ENCODE data around the gene SEPTIN5.

Gene SEPTIN5

DNA sequence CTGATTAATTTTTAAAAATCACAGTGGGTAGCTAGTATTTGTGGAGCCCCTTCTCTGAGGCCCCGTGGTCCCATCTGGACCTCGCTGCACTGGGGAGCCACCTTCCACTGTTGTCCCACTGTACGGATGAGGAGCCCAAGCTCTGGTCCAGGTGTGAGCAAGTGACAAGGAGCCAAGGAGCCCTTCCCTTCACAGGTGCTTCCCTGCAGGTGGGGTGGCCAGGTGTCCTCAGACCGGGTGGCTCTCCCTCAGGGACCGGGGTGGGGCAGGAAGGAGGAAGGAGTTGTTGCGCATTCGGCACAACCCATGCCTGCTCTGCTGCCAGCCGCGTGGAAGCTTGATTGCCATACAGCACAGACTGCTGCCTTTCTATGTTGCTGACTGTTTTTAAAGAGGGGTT, 10.4 kb upstream of the SEPTIN5 start:
- Histone ChIP-seq H3K4me3 (no peak overlapping the region), H3K27ac (no peak overlapping the region)

DNA sequence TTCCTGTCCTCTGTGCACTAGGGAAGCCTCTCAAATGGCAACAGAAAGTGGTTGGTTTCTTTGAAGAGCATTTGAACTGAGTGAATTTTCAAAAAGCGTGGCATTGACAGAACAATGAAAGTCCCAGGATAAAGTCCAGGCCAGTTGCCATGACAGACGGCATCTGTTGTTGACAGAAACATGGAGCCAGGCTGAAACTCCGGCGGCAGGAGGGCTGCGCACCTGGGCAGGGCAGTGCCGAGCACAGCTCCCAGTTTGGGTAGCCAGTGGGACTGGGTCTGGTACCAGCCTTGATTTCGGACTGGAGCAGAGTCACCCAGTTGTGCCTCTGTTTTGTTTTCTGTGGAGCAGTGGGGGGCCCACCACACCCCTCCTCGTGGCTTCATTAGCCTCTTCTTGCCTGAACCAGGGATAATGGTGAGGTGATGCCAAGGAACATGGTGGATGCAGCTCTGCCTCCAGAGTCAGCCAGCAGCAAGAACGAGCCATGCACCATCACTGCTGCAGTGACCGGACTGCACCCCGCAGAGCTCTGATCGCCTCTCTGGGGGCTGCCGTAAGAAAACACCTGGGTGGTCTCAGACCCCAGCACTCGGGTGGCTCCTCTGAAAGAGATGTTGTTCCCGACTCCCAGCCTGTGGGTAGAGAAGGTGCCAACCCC, 9.8 kb upstream of the SEPTIN5 start:
- H3K4me3 ChIP-seq: no peak overlapping the region
- H3K27ac ChIP-seq: no peak overlapping the region

DNA sequence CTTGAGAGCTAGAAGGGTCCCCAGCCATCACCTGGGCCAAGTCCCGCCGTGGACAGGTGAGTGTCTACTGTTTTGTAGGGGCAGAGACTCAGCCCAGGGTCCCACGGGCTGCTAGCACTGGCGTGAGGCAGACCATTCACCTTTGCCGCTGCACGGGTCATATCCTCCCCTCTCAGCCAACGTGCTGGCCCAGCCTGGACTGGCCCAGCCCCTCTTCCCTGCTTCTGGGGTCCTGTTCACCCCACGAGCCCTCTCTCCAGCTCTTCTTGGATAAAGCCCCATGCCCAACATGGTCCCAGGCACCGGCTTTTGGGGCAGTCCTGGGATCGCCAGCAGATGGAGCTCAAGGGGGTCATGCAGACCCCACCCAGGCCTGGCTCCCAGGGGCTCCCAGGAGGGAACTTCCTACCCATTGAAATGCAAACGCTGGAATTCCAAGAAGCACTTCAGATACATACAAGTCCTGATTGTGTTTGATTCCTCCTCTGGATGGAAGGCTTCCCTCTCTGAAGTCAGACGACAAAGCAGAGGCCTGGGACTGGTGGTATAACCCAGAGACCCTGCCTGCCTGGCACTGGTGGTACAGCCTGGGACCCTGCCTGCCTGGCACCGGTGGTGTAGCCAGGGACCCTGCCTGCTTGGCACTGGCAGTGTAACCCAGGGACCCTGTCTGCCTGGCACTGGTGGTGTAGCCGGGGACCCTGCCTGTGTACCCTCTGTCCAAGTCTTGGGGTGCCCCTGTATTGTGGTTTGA, 8.9 kb upstream of the SEPTIN5 start:
- Histone ChIP-seq H3K27ac (no peak overlapping the region), H3K4me3 (no peak overlapping the region)

- no peak overlapping the region for H3K4me3 ChIP-seq
- no peak overlapping the region for H3K27ac ChIP-seq
Observed at GRCh38 chr22:19706661-19707151, 7.6 kb upstream of the SEPTIN5 start.

GRCh38 chr22:19707347-19708290, 6.7 kb upstream of the SEPTIN5 start:
- Histone ChIP-seq H3K4me3 (no peak overlapping the region), H3K27ac (no peak overlapping the region)

DNA sequence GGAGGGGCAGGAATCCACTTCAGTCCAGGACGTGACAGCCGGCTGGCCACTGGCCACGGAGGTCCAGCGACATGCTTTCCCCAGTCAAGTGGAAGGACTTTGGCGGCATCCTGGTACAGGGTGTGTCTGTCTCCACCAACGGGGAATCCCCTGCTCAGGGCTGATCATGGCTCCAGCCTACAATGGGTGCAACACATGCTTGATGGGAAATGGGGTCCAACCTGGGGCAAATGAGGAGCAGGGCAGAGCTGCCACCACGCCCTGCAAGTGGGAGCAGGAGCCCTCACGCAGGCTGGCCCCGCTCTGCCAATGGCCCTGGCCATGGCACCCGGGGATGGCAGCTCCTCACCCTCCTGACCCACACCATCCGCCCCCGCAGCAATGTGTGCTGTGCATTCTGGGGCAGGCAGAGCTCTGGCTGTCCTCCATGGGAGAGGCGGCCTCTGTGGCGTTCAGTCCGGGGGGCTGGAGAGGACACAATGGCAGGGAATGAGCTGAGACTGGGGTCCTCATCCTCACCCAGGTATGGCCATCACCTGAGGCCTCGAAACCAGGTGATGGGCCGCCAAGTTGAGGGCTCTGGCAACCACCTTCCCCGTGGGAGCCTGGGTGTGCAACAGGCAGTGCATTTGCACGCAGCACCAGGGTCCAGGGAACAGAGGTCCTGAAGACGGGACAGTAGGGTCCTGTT, 5.8 kb upstream of the SEPTIN5 start:
- H3K27ac ChIP-seq: peak overlapping the region in 1 of 21 experiments; percentile 42
- H3K4me3 ChIP-seq: no peak overlapping the region

DNA sequence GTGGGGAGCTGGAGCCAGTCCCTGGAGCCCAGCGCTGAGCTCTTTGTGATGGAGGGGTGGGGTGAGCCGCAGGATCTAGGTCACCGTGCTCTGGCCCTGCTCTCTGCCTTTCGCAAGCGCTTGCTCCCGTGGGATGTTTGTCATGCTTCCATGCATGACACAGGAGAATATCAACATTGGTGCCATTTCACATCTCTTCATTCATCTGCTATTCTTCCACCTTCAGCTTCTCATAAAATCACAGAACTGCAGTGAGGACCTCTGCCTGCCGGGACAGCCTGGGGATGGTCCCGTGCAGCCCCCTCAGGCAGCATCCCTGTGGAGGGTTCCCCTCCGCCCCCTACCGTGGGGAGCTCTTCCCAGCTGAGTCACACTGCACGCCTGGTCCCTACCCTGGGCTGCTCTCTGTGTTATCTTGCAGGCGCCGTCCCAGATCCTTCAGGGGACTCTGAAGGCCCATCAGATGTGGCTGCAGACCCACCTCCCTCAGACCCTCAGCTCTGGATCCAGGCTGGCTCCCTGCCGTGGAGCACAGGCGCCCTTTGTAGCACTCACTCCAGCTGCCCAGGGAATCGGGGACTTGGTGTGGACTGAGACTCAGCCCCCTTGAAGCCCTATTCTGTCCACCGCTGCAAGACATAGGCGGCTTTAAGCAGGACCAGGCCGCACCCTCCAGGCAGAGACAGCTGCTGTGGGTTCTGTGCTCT, 5.1 kb upstream of the SEPTIN5 start:
- Histone ChIP-seq H3K27ac (peak overlapping the region in 2 of 21 experiments; percentile 1 to 51), H3K4me3 (no peak overlapping the region)

DNA sequence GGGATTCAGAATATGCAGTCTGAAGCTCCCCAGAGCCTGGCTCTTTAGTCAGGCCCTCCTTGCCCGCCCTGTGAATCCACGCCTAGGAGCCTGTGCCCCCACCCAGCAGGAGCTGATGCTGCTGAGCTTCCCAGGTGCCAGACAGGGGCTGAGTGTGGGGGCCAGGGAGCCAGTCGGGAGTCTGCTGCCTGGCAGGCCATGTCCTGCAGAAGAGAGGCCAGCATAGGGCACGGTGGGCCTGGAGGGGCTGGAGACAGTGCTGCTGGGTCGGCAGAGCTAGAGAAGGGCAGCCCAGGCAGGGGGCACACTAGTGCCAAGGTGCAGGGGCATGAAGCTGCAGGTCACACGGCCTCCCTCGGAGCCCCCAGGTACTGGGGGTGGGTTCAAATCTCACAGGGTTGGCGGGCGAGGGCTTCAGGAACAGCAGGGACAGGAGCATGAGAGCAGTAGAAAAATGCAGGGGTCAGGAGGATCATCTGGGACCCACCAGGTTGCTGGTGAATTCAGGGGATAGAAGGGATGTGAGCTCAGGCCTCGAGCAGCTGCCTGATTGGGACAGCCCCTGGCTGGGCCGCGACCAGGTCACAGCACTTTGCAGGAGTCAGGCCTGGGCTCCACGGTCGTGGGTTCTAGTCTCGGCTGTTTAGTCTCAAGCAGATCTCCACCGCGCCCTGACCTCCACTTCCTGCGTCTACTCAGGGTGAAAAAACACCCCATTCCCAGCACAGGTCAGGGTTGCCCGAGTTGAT, 4.1 kb upstream of the SEPTIN5 start:
- Histone ChIP-seq H3K27ac (peak overlapping the region in 3 of 21 experiments; percentile 0 to 51 (median 33)), H3K4me3 (no peak overlapping the region)

DNA sequence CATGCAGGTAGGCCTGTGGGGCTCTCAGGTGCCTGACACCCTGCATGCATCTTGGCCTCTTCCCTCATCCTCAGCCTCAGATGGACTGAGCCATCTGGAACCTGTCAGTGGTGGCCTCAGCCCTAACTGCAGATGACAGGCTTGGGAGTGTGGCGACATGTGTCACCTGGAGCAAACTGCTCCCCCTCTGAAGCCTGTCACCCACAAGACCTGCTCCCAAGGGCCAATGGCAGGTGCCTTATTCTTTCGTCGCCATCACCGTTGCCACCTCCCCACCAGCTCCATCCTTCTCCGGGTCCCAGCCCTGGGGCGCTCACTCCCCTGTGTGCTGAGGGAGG, 3.6 kb upstream of the SEPTIN5 start:
- H3K27ac ChIP-seq: no peak overlapping the region
- no peak overlapping the region for H3K4me3 ChIP-seq

DNA sequence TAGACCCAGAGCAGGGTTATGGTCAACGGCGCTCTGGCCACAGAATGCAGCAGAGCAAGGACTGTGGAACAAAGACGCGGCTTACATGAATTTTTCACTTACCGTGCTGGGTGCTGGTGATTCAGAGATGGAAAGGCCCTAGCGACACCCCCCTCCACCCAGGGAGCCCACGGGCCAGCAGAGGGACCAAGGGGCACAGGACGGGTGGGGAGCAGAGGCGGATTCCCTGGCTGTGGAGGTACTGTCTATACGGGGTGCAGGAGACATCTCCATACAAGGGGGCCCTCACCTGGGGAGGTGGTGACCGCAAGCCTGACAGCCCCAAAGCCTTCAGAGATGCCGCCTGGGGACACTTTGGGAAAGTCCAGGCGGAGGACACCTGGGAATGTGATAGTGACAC, 1.1 kb upstream of the SEPTIN5 start:
- Histone ChIP-seq H3K27ac (no peak overlapping the region), H3K4me3 (no peak overlapping the region)

DNA sequence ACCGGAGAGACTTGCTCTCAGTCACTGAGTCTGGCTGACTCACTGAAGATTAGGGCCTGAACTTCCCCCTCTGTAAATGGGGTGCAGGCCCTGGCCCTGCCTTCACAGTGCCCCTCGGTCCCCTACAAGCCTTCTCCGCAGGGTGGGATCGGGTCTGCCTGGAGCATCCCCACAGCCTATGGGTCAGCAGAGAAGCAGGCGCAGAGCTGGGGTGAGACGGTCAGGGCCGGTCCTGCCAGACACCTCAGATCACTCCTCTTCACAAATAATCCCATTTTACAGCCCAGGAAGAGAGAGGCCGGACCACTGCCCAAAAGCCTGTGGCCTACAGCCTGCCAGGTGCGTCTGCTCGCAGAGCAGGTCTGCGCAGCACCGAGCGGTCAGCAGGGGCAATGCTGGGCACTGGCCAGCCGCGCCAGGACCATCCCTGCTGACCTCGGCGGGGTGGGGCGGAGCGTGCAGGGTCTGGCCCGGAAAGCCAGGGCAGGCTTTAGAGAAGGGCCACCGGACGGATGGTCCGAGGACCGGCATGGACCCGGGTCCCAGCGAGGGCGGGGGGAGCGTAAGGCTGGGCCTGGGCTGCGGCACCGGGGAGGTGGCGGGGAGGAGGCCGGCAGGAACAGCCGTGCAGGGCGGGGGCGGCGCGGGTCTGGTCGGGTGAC, 522 bp upstream of the SEPTIN5 start:
- H3K4me3 ChIP-seq: peak overlapping the region; percentile 23 to 72 (median 58)
- peak overlapping the region in 6 of 21 experiments; percentile 19 to 77 (median 46) for H3K27ac ChIP-seq

DNA sequence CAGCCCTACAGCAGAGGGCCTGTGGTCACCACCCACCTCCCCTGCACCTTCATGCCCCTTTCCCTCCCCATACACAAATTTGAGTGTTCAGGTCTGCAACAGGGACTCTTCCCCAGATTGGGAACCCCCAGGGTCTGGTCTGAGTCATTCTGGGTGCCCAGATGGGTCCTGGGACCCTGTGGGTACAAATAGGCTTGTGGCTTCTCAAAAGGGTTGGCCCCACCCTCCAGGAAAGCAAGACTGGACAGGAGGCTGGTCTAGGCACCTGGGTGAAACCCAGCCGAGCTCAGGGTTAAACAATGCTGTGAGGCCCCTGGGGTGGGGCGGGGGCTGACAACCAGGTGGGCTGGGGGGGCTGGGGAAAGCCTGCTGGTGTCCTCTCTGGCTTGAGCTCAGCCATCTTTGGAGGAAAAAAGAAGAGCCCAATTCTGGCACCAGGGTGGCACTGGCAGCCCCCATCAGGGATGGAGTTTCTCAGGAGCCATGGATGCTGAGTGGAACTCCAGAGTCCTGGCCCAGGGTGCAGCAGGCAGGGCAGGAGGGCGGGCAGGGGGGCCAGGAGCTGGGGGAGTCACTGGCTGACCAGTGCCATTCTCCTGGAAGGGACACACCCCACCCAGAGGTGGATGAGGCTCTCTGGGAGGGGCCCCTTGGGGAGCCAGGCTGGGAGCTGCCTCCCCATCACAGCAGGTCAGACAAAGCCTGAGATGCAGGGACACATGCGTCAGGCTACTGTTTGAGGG, 1.1 kb downstream of the SEPTIN5 start:
- peak overlapping the region; percentile 50 to 72 (median 58) for H3K4me3 ChIP-seq

GRCh38 chr22:19716041-19716828, 1.9 kb downstream of the SEPTIN5 start:
- Histone ChIP-seq H3K27ac (peak overlapping the region in 2 of 21 experiments; percentile 80 to 86), H3K4me3 (peak overlapping the region in 1 of 7 experiments; percentile 72)

More for the DNA sequence above, 1.1 kb downstream of the SEPTIN5 start:
- peak overlapping the region in 14 of 21 experiments; percentile 62 to 88 (median 71) for H3K27ac ChIP-seq

DNA sequence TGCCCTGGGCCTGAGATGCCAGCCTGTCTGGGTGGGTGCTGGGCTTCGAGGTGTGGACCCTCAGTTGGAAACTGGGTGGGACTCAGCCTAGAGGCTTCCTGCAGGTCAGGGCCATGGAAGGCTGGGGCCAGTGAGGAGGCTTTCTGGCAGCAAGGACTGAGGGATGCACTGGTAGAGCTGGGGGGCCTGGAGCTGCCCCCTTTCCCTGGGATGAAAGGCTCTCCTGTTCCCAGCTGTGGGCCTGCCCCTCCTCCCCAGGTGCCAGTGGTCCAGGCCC, 2.5 kb downstream of the SEPTIN5 start:
- Histone ChIP-seq H3K4me3 (no peak overlapping the region), H3K27ac (no peak overlapping the region)

GRCh38 chr22:19717181-19717580, 2.9 kb downstream of the SEPTIN5 start:
- no peak overlapping the region for H3K4me3 ChIP-seq
- peak overlapping the region in 1 of 21 experiments; percentile 63 for H3K27ac ChIP-seq

- peak overlapping the region in 14 of 21 experiments; percentile 9 to 78 (median 52) for H3K27ac ChIP-seq
- peak overlapping the region; percentile 41 to 76 (median 47) for H3K4me3 ChIP-seq
Observed at GRCh38 chr22:19717691-19718455, 3.6 kb downstream of the SEPTIN5 start.
